Mucosa of descending colon (tissue), 3 donors: ENCODE data around the gene SLC25A19. TPM values are rescaled to one million over a fixed set of nuclear protein-coding genes. Genes with fewer than 3 reads are reported as not detected.
"Not testable (repeated sequence)": the region's sequence is repeated elsewhere in the genome, so short reads cannot be mapped to it uniquely, and the experiment has no call there.

ENCODE experiments used
- ATAC-seq: fragments of 200-7000 bp; cut with Tn5 transposase; one replicate; pipeline ENCODE4 v1.9.1; 2020; ENCODE audit warnings: mild to moderate bottlenecking, moderate library complexity
- DNase-seq, 3 donors: peaks; one replicate each; pipeline ENCODE4 v3.0.0-alpha.2; 2020
- H3K36me3 ChIP-seq: fragments of 200-600 bp; one replicate; pipeline ENCODE4 v1.8.0; 2021; ENCODE audit warnings: low read depth, mild to moderate bottlenecking
- H3K4me1 ChIP-seq: fragments of 200-600 bp; one replicate; pipeline ENCODE4 v1.8.0; 2021; ENCODE audit warnings: low read depth, mild to moderate bottlenecking
- H3K4me3 ChIP-seq: fragments of 200-600 bp; one replicate; pipeline ENCODE4 v1.8.0; 2021; ENCODE audit warnings: mild to moderate bottlenecking
- H3K9me3 ChIP-seq: fragments of 200-600 bp; one replicate; pipeline ENCODE4 v1.8.0; 2021; ENCODE audit warnings: mild to moderate bottlenecking
- CTCF ChIP-seq: fragments of 200-600 bp; IDR thresholded peaks from one replicate; pipeline ENCODE4 v1.8.0; 2022; ENCODE audit warnings: antibody characterized with exemption, mild to moderate bottlenecking
- intact Hi-C, 2 donors: fragments of 100-400 bp; cut with DNase I in 1 of 2; cut with micrococcal nuclease in 1 of 2; formaldehyde crosslinking; loops; one replicate each; pipeline versions ENCODE4 v1.11.0 to v1.11.1; 2022; cut with DNase I, micrococcal nuclease
- total RNA-seq, 3 donors: library from RNA; stranded (reverse); fragmentation: NEBNext Ultra II Directional in 2 of 3; extraction: Animal tissue kit (Norgen Biotek cat#: 25700) in 2 of 3; gene quantifications; one replicate each; pipeline versions ENCODE4 v1.2.1 to v1.2.4, GENCODE V29; 2021 to 2023
- donor health status: DM: no; HTN: no; CAD: no; lungs with moderate emphysema.
- donor health status: DM: no; HTN: no; CAD: no.
- donor health status: DM: no; HTN: yes; CAD: no.

Gene SLC25A19
- total RNA-seq, 3 donors from 2014 or later: 15.5 to 20.0 (median 15.6) TPM

GRCh38 chr17:75289832-75290337 lies 652 bp upstream of the SLC25A19 start:
- intact Hi-C loops: no loop called here
- DNase-seq: peak; percentile 71 to 79 (median 77)
- H3K9me3 ChIP-seq: no peaks in the 10 kb centered on the region
- peaks cover 2% of the 10 kb centered on the region for H3K36me3 ChIP-seq
- H3K4me1 ChIP-seq: peaks cover 3% of the 10 kb centered on the region
- TF ChIP-seq CTCF: peak; percentile 9
- H3K4me3 ChIP-seq: peak overlapping the region; percentile 31
- peak; percentile 43 for ATAC-seq

GRCh38 chr17:75288770-75289114 lies 491 bp downstream of the SLC25A19 start:
- H3K4me3 ChIP-seq: peak overlapping the region; percentile 31
- peak; percentile 66 for ATAC-seq
- no peaks in the 10 kb centered on the region for H3K9me3 ChIP-seq
- intact Hi-C loops: no loop called here
- peak in 1 of 3 donors; percentile 65 for DNase-seq
- H3K36me3 ChIP-seq: peaks cover 2% of the 10 kb centered on the region
- H3K4me1 ChIP-seq: peaks cover 3% of the 10 kb centered on the region
- TF ChIP-seq CTCF: no peak

DNA sequence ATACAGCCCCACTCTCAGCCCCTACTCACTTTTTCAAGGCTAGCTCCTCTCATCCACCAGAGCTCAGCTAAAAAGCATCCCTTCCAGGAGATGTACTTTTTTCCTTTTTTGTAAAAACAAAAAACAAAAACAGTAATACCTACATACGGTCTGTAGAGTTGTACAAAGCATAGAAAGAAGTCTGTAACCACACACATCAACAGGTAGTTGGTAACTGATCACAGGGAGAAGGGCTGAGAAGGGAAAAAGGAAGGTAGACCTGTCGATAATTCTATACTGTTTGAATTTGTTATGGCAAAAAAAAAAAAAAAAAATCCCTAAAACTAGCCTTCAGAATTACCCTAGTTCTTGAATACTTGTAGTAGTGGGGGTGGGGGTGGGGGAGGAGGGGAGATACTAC lies 874 bp downstream of the SLC25A19 start:
- Histone ChIP-seq H3K4me1 (peaks cover 3% of the 10 kb centered on the region), H3K9me3 (no peaks in the 10 kb centered on the region), H3K36me3 (peaks cover 6% of the 10 kb centered on the region), H3K4me3 (peak overlapping the region; percentile 31)
- ATAC-seq (no peak), DNase-seq (no peak)
- intact Hi-C loops: no loop called here
- TF ChIP-seq CTCF: no peak

DNA sequence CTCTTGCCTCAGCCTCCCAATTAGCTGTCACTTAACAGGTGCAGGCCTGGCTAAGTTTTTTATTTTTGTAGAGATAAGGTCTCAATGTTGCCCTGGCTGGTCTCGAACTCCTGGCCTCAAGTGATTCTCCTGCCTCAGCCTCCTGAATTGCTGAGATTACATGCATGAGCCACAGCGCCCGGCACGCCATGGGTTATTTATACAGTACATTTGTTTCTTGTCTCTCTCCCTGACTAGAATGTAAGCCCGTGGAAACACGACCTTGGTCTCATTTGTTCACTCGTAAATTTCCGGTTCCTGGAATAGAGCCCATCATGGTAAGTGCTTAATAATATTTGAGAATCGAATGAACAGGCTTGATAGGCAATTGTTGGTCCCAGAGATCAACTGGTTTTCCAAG lies 2.0 kb downstream of the SLC25A19 start:
- ATAC-seq: no peak
- intact Hi-C loops: no loop called here
- H3K4me3 ChIP-seq: no peak overlapping the region
- DNase-seq: no peak
- H3K9me3 ChIP-seq: no peaks in the 10 kb centered on the region
- no peak for TF ChIP-seq CTCF
- peaks cover 8% of the 10 kb centered on the region for H3K36me3 ChIP-seq
- peaks cover 3% of the 10 kb centered on the region for H3K4me1 ChIP-seq

DNA sequence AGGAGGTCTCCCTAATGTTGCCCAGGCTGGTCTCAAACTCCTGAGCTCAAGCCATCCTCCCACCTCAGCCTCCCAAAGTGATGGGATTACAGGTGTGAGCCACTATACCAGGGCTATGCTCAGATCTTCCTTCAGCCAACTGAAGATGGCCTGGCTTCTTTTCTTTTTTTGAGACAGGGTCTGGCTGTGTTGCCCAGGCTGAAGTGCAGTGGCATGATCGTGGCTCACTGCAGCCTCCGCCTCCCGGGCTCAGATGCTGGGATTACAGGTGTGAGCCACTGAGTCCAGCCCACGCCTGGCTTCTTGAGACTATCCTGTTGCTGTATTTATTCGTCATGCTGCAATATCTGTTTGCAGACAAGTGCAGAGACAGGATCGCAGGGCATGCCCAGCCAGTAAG lies 4.1 kb downstream of the SLC25A19 start:
- Histone ChIP-seq H3K4me1 (peaks cover 3% of the 10 kb centered on the region), H3K4me3 (no peak overlapping the region), H3K9me3 (no peaks in the 10 kb centered on the region), H3K36me3 (peaks cover 8% of the 10 kb centered on the region)
- intact Hi-C loops: no loop called here
- ATAC-seq (no peak), DNase-seq (no peak)
- TF ChIP-seq CTCF: no peak

DNA sequence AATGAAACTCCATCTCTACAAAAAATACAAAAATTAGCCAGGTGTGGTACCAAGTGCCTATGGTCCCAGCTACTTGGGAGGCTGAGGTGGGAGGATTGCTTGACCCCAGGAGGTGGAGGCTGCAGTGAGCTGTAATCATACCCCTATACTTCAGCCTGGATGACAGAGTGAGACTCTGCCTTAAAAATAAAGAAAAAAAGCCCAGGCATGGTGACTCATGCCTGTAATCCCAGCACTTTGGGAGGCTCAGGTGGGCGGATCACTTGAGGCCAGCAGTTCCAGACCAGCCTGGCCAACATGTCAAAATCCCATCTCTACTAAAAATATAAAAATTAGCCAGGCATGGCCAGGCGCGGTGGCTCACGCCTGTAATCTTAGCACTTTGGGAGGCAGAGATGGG lies 9.0 kb downstream of the SLC25A19 start:
- intact Hi-C loops, ATAC-seq, H3K4me3 ChIP-seq, DNase-seq, H3K36me3 ChIP-seq, H3K4me1 ChIP-seq, H3K9me3 ChIP-seq: not testable (repeated sequence)
